ENCODE measurements around the gene AFF3.

GRCh38 chr2:99648178-99648844, 494.1 kb downstream of the AFF3 start:
- TF ChIP-seq POLR2A (IDR thresholded peaks at IDR 0.05) (no peak), CTCF (IDR thresholded peaks at IDR 0.05) (no peak)
